ENCODE measurements around the gene QSER1.

- TF ChIP-seq CTCF (IDR thresholded peaks at IDR 0.05), result no peak
- TF ChIP-seq POLR2A (IDR thresholded peaks at IDR 0.05), result no peak
These were observed 28.0 kb downstream of the QSER1 start for GRCh38 chr11:32920570-32920969.

All from uterus (tissue), 2 donors.